Measurements from ENCODE around the gene CD34. TPM values are rescaled to one million over a fixed set of nuclear protein-coding genes. Genes with fewer than 3 reads are reported as not detected.
"Not testable (repeated sequence)": the region's sequence is repeated elsewhere in the genome, so short reads cannot be mapped to it uniquely, and the experiment has no call there.

Gene CD34
- polyA plus RNA-seq, 1 experiment = 1.2 TPM

DNA sequence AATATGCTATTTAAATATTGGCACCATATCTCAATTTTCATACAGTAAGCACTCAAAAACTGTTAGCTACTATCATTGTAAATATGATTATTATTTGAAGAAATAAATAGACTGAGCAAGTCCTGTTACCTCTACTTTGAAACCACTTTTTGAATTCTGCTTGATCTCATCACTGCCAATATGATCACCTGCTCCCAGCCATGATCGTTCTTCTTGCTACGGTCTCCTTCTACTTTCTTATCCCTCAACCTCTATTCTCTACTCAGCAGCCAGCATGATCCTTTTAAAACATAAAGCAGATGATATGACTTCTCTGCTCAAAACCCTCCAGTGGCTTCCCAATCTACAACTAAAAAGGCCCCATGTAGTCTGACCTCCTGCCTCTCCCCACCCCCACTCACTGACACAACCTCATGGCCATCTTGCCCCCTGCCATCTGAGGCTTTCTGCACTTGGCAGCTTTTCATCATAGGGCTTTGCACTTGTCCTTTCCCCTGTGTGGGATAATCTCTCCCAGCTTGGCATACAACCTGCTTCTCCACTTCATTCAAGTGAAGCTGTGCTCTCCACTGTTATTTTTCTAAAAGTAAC, 27.2 kb downstream of the CD34 start:
- Histone ChIP-seq H3K4me3 (ENCODE audit: low read depth, low read length) (no peak overlapping the region), H3K36me3 (ENCODE audit: control insufficient read depth, insufficient read depth, low read length) (no peaks in the 10 kb centered on the region), H3K27me3 (ENCODE audit: control insufficient read depth, insufficient read depth, low read length) (no peaks in the 10 kb centered on the region; the same call in 1 of the 2 replicates)
- no peak for DNase-seq (ENCODE audit: low read depth)
- TF ChIP-seq, protein P1, sequence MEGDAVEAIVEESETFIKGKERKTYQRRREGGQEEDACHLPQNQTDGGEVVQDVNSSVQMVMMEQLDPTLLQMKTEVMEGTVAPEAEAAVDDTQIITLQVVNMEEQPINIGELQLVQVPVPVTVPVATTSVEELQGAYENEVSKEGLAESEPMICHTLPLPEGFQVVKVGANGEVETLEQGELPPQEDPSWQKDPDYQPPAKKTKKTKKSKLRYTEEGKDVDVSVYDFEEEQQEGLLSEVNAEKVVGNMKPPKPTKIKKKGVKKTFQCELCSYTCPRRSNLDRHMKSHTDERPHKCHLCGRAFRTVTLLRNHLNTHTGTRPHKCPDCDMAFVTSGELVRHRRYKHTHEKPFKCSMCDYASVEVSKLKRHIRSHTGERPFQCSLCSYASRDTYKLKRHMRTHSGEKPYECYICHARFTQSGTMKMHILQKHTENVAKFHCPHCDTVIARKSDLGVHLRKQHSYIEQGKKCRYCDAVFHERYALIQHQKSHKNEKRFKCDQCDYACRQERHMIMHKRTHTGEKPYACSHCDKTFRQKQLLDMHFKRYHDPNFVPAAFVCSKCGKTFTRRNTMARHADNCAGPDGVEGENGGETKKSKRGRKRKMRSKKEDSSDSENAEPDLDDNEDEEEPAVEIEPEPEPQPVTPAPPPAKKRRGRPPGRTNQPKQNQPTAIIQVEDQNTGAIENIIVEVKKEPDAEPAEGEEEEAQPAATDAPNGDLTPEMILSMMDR (IDR thresholded peaks at IDR 0.05; ENCODE audit: insufficient read depth, low read depth, low read length) = no peak
- CTCF ChIA-PET = interaction anchor here (1.0 to 10.0 kb wide), 12 partner anchors 14 to 115 kb away, joined by 3 to 206 read pairs (median 29); no protein-coding TSS in a partner anchor
- POLR2A ChIA-PET = no interaction called here

DNA sequence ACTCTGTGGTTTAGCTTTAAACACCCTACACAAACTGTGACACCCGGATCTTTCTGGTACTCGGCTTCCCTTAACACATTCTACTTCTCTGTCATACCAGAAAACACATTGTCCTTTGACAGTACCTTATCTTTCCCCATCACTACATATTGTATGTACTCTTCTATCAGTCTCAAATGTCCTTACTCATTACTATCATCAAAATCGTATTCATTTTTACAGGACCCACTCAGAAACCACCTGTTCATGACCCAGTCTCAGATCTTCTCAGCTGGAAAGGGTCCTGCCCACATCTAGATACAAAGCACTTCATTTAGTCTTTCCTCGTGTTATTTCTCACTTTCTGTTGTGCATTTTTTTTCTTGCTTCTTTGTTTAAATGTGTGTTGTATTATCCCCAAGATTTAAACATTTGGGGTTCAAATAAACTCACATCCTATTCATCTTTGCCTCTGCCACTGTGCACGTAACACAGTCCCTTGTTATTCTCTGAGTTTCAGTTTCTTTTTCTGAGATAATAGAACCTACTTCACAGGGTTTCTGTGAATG, 27.7 kb downstream of the CD34 start:
- Histone ChIP-seq H3K27me3 (ENCODE audit: control insufficient read depth, insufficient read depth, low read length) (no peaks in the 10 kb centered on the region; the same call in 1 of the 2 replicates), H3K4me3 (ENCODE audit: low read depth, low read length) (no peak overlapping the region), H3K36me3 (ENCODE audit: control insufficient read depth, insufficient read depth, low read length) (no peaks in the 10 kb centered on the region)
- ChIA-PET CTCF (interaction anchor here (1.9 to 10.0 kb wide), 7 partner anchors 14 to 116 kb away, joined by 4 to 206 read pairs (median 49); no protein-coding TSS in a partner anchor), POLR2A (no interaction called here)
- TF ChIP-seq, protein P1 (IDR thresholded peaks at IDR 0.05; ENCODE audit: insufficient read depth, low read depth, low read length) = no peak
- no peak for DNase-seq (ENCODE audit: low read depth)

DNA sequence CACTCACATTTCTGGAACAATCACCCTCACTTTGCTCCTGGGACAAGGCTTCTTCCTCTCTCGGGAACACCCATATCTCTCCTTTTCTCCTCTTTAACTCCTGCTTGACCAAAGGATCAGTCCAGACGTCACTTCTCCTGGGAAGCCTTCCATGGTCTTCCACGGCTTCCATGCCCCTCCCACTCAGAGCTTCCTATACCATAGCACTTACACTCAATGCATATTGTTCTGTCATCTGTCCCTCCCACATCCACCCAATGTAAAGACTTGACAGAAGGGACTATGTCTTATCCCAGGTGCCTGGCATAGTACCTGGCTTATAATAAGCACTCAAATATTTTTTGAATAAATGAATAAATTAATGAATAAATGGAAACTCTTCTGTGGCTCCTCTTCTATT, 28.2 kb downstream of the CD34 start:
- CTCF ChIA-PET = interaction anchor here (1.5 to 10.0 kb wide), 5 partner anchors 13 to 115 kb away, joined by 3 to 206 read pairs (median 41); no protein-coding TSS in a partner anchor
- TF ChIP-seq, protein P1 (IDR thresholded peaks at IDR 0.05; ENCODE audit: insufficient read depth, low read depth, low read length) = no peak
- POLR2A ChIA-PET = no interaction called here
- no peak overlapping the region for H3K4me3 ChIP-seq (ENCODE audit: low read depth, low read length)
- no peak for DNase-seq (ENCODE audit: low read depth)
- H3K27me3 ChIP-seq (ENCODE audit: control insufficient read depth, insufficient read depth, low read length) = no peaks in the 10 kb centered on the region; the same call in 1 of the 2 replicates
- no peaks in the 10 kb centered on the region for H3K36me3 ChIP-seq (ENCODE audit: control insufficient read depth, insufficient read depth, low read length)

DNA sequence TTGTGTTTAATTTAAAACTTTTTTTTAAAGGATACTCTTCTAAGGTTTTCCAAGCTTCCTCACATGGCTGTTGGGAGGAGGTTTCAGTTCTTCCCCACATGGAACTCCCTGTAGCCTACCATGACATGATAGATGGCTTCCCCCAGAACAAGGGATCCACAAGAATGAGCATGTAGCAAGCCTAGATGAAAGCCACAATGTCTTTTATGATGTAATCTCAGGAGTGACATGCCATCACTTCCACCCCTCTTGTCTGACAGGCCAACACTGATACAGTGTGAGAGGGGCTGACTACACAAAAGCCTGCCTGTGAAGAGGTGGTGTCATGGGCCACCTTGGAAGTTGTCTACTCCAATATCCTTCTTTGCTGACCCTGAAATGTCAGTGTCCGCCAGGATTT, 32.0 kb downstream of the CD34 start:
- no peak for DNase-seq (ENCODE audit: low read depth)
- ChIA-PET POLR2A (no interaction called here), CTCF (interaction anchor here (1.6 to 13.4 kb wide), 2 partner anchors 9 to 48 kb away, joined by 4 to 332 read pairs; no protein-coding TSS in a partner anchor)
- no peaks in the 10 kb centered on the region for H3K36me3 ChIP-seq (ENCODE audit: control insufficient read depth, insufficient read depth, low read length)
- TF ChIP-seq, protein P1 (IDR thresholded peaks at IDR 0.05; ENCODE audit: insufficient read depth, low read depth, low read length) = no peak
- no peaks in the 10 kb centered on the region; the same call in 1 of the 2 replicates for H3K27me3 ChIP-seq (ENCODE audit: control insufficient read depth, insufficient read depth, low read length)
- H3K4me3 ChIP-seq (ENCODE audit: low read depth, low read length) = no peak overlapping the region

DNA sequence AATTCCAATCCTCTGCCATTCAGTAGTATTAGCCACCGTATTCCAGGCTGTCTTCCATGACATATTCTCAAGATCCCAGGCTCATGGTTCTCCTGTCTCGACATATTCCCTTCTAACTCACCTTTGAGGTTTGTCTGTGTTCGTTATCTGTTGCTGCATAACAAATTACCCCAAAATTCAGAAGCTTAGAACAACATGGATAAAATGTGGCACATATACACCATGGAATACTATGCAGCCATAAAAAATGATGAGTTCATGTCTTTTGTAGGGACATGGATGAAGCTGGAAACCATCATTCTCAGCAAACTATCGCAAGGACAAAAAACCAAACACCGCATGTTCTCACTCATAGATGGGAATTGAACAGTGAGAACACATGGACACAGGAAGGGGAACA, 33.0 kb downstream of the CD34 start:
- DNase-seq (ENCODE audit: low read depth); H3K27me3 ChIP-seq (ENCODE audit: control insufficient read depth, insufficient read depth, low read length); H3K36me3 ChIP-seq (ENCODE audit: control insufficient read depth, insufficient read depth, low read length); H3K4me3 ChIP-seq (ENCODE audit: low read depth, low read length); POLR2A ChIA-PET: not testable (repeated sequence)
- CTCF ChIA-PET = interaction anchor here (1.6 to 18.0 kb wide), 3 partner anchors 6 to 47 kb away, joined by 4 to 332 read pairs (median 192); no protein-coding TSS in a partner anchor
